Measurements from ENCODE around the gene PGAM5. TPM values are rescaled to one million over a fixed set of nuclear protein-coding genes. Genes with fewer than 3 reads are reported as not detected.
A peak's percentile ranks its signal among the peaks of the same experiment; 100 is the strongest.

Gene PGAM5
- total RNA-seq, 5 donors from 2014 or later (not counting 1 experiment from before 2014, with no cell fraction given) = 21.3 to 32.4 (median 31.5) TPM

GRCh38 chr12:132698341-132698740 lies 12.3 kb upstream of the PGAM5 start:
- Histone ChIP-seq H3K4me1 (ENCODE audit: control insufficient read depth in 1 of 2, extremely low read depth in 1 of 2, insufficient read depth in 2 of 2, low read length in 2 of 2) (no peaks in the 10 kb centered on the region), H3K27ac (ENCODE audit: low read length) (no peak overlapping the region), H3K36me3 (ENCODE audit: control insufficient read depth in 2 of 2, extremely low read depth in 1 of 2, insufficient read depth in 1 of 2, low read length in 1 of 2) (peaks cover 4 to 14% of the 10 kb centered on the region in 2 donors), H3K27me3 (replicated peaks in 1 of 2; ENCODE audit: control insufficient read depth in 2 of 2, extremely low read depth in 1 of 2, insufficient read depth in 2 of 2, low read length in 1 of 2) (no peaks in the 10 kb centered on the region), H3K4me3 (ENCODE audit: control insufficient read depth in 1 of 2, extremely low read depth in 1 of 2, low read length in 1 of 2) (no peak overlapping the region), H3K9me3 (no peaks in the 10 kb centered on the region)
- peaks cover 24% of the 10 kb centered on the region for H3K36me3 Mint-ChIP-seq
- POLR2A ChIA-PET = no interaction called here
- peaks cover 0 to 2% (median 0%) of the 10 kb centered on the region in 3 donors for H3K4me1 Mint-ChIP-seq
- H3K9me3 Mint-ChIP-seq = no peaks in the 10 kb centered on the region
- no peak overlapping the region for H3K27ac Mint-ChIP-seq
- 100% methylated on average over 1 of the region's 5 CpGs for WGBS (ENCODE audit: insufficient coverage)
- no peak for DNase-seq
- ATAC-seq (replicated peaks in 1 of 4) = no peak
- CTCF ChIA-PET = no interaction called here
- no peaks in the 10 kb centered on the region for H3K27me3 Mint-ChIP-seq
- H3K4me3 Mint-ChIP-seq = no peak overlapping the region

GRCh38 chr12:132700212-132700822 lies 10.3 kb upstream of the PGAM5 start:
- H3K36me3 Mint-ChIP-seq = peaks cover 37% of the 10 kb centered on the region
- H3K4me1 Mint-ChIP-seq = peaks cover 0 to 5% (median 0%) of the 10 kb centered on the region in 3 donors
- no peaks in the 10 kb centered on the region for H3K27me3 Mint-ChIP-seq
- H3K4me1 ChIP-seq (ENCODE audit: control insufficient read depth in 1 of 2, extremely low read depth in 1 of 2, insufficient read depth in 2 of 2, low read length in 2 of 2) = no peaks in the 10 kb centered on the region
- no peak for DNase-seq
- no peak for ATAC-seq (replicated peaks in 1 of 4)
- WGBS (ENCODE audit: insufficient coverage) = 87% methylated on average over 5 of the region's 10 CpGs
- ChIA-PET CTCF (no interaction called here), POLR2A (no interaction called here)
- H3K9me3 Mint-ChIP-seq = no peaks in the 10 kb centered on the region
- H3K27ac ChIP-seq (ENCODE audit: low read length) = no peak overlapping the region
- no peaks in the 10 kb centered on the region for H3K27me3 ChIP-seq (replicated peaks in 1 of 2; ENCODE audit: control insufficient read depth in 2 of 2, extremely low read depth in 1 of 2, insufficient read depth in 2 of 2, low read length in 1 of 2)
- H3K9me3 ChIP-seq = no peaks in the 10 kb centered on the region
- no peak overlapping the region for H3K4me3 ChIP-seq (ENCODE audit: control insufficient read depth in 1 of 2, extremely low read depth in 1 of 2, low read length in 1 of 2)
- no peak overlapping the region for H3K4me3 Mint-ChIP-seq
- H3K36me3 ChIP-seq (ENCODE audit: control insufficient read depth in 2 of 2, extremely low read depth in 1 of 2, insufficient read depth in 1 of 2, low read length in 1 of 2) = peaks cover 4 to 14% of the 10 kb centered on the region in 2 donors
- no peak overlapping the region for H3K27ac Mint-ChIP-seq

GRCh38 chr12:132702640-132703039 lies 8.0 kb upstream of the PGAM5 start:
- POLR2A ChIA-PET = no interaction called here
- Histone ChIP-seq H3K36me3 (ENCODE audit: control insufficient read depth in 2 of 2, extremely low read depth in 1 of 2, insufficient read depth in 1 of 2, low read length in 1 of 2) (peaks cover 0 to 5% of the 10 kb centered on the region in 2 donors), H3K27me3 (replicated peaks in 1 of 2; ENCODE audit: control insufficient read depth in 2 of 2, extremely low read depth in 1 of 2, insufficient read depth in 2 of 2, low read length in 1 of 2) (no peaks in the 10 kb centered on the region), H3K27ac (ENCODE audit: low read length) (no peak overlapping the region), H3K9me3 (no peaks in the 10 kb centered on the region), H3K4me3 (ENCODE audit: control insufficient read depth in 1 of 2, extremely low read depth in 1 of 2, low read length in 1 of 2) (no peak overlapping the region), H3K4me1 (ENCODE audit: control insufficient read depth in 1 of 2, extremely low read depth in 1 of 2, insufficient read depth in 2 of 2, low read length in 2 of 2) (no peaks in the 10 kb centered on the region)
- CTCF ChIA-PET = no interaction called here
- no peak for DNase-seq
- H3K36me3 Mint-ChIP-seq = peaks cover 33% of the 10 kb centered on the region
- H3K4me1 Mint-ChIP-seq = peaks cover 0 to 5% (median 2%) of the 10 kb centered on the region in 3 donors
- no peak for ATAC-seq (replicated peaks in 1 of 4)
- peaks cover 0 to 8% (median 7%) of the 10 kb centered on the region in 3 donors for H3K9me3 Mint-ChIP-seq
- no peaks in the 10 kb centered on the region for H3K27me3 Mint-ChIP-seq
- no peak overlapping the region for H3K4me3 Mint-ChIP-seq
- no peak overlapping the region for H3K27ac Mint-ChIP-seq
- 77% methylated on average over 3 of the region's 4 CpGs for WGBS (ENCODE audit: insufficient coverage)

- H3K27ac Mint-ChIP-seq = no peak overlapping the region
- POLR2A ChIA-PET = interaction anchor here in 1 of 2 donors (0.9 kb wide), 1 partner anchor 8 kb away, joined by 3 read pairs; no protein-coding TSS in a partner anchor
These were observed 7.0 kb upstream of the PGAM5 start for GRCh38 chr12:132703641-132704040.

GRCh38 chr12:132707241-132707640 lies 3.4 kb upstream of the PGAM5 start:
- H3K36me3 ChIP-seq (ENCODE audit: control insufficient read depth in 2 of 2, extremely low read depth in 1 of 2, insufficient read depth in 1 of 2, low read length in 1 of 2) = no peaks in the 10 kb centered on the region
- POLR2A ChIA-PET = no interaction called here
- 89% methylated on average over 6 of the region's 6 CpGs for WGBS (ENCODE audit: insufficient coverage)
- no peak for DNase-seq
- H3K36me3 Mint-ChIP-seq = peaks cover 24% of the 10 kb centered on the region
- peaks cover 0 to 14% (median 13%) of the 10 kb centered on the region in 3 donors for H3K9me3 Mint-ChIP-seq
- no peak overlapping the region for H3K27ac Mint-ChIP-seq
- H3K4me1 ChIP-seq (ENCODE audit: control insufficient read depth in 1 of 2, extremely low read depth in 1 of 2, insufficient read depth in 2 of 2, low read length in 2 of 2) = peaks cover 8 to 19% of the 10 kb centered on the region in 2 experiments
- ATAC-seq (replicated peaks in 1 of 4) = no peak
- CTCF ChIA-PET = interaction anchor here in 1 of 2 donors (0.6 kb wide), 2 partner anchors 12 to 759 kb away, joined by 3 to 4 read pairs; no protein-coding TSS in a partner anchor
- no peak overlapping the region for H3K4me3 ChIP-seq (ENCODE audit: control insufficient read depth in 1 of 2, extremely low read depth in 1 of 2, low read length in 1 of 2)
- no peak overlapping the region for H3K4me3 Mint-ChIP-seq
- H3K27me3 Mint-ChIP-seq = no peaks in the 10 kb centered on the region
- no peak overlapping the region for H3K27ac ChIP-seq (ENCODE audit: low read length)
- no peaks in the 10 kb centered on the region for H3K27me3 ChIP-seq (replicated peaks in 1 of 2; ENCODE audit: control insufficient read depth in 2 of 2, extremely low read depth in 1 of 2, insufficient read depth in 2 of 2, low read length in 1 of 2)
- no peaks in the 10 kb centered on the region for H3K9me3 ChIP-seq
- peaks cover 12 to 16% (median 15%) of the 10 kb centered on the region in 3 donors for H3K4me1 Mint-ChIP-seq

More at GRCh38 chr12:132703641-132704040, 7.0 kb upstream of the PGAM5 start:
- no peak overlapping the region for H3K4me3 ChIP-seq (ENCODE audit: control insufficient read depth in 1 of 2, extremely low read depth in 1 of 2, low read length in 1 of 2)
- Mint-ChIP-seq H3K4me1 (peaks cover 0 to 5% (median 2%) of the 10 kb centered on the region in 3 donors), H3K9me3 (peaks cover 0 to 14% (median 13%) of the 10 kb centered on the region in 3 donors), H3K4me3 (no peak overlapping the region), H3K27me3 (no peaks in the 10 kb centered on the region), H3K36me3 (peaks cover 36% of the 10 kb centered on the region)
- ATAC-seq (replicated peaks in 1 of 4) (no peak), DNase-seq (no peak)
- no peak overlapping the region for H3K27ac ChIP-seq (ENCODE audit: low read length)
- CTCF ChIA-PET = no interaction called here
- no peaks in the 10 kb centered on the region for H3K4me1 ChIP-seq (ENCODE audit: control insufficient read depth in 1 of 2, extremely low read depth in 1 of 2, insufficient read depth in 2 of 2, low read length in 2 of 2)
- peaks cover 0 to 4% of the 10 kb centered on the region in 2 donors for H3K36me3 ChIP-seq (ENCODE audit: control insufficient read depth in 2 of 2, extremely low read depth in 1 of 2, insufficient read depth in 1 of 2, low read length in 1 of 2)
- H3K27me3 ChIP-seq (replicated peaks in 1 of 2; ENCODE audit: control insufficient read depth in 2 of 2, extremely low read depth in 1 of 2, insufficient read depth in 2 of 2, low read length in 1 of 2) = no peaks in the 10 kb centered on the region
- no peaks in the 10 kb centered on the region for H3K9me3 ChIP-seq
- 98% methylated on average over 9 of the region's 9 CpGs for WGBS (ENCODE audit: insufficient coverage)

- Histone ChIP-seq H3K9me3 (no peaks in the 10 kb centered on the region), H3K36me3 (ENCODE audit: control insufficient read depth in 2 of 2, extremely low read depth in 1 of 2, insufficient read depth in 1 of 2, low read length in 1 of 2) (no peaks in the 10 kb centered on the region), H3K27me3 (replicated peaks in 1 of 2; ENCODE audit: control insufficient read depth in 2 of 2, extremely low read depth in 1 of 2, insufficient read depth in 2 of 2, low read length in 1 of 2) (no peaks in the 10 kb centered on the region), H3K4me1 (ENCODE audit: control insufficient read depth in 1 of 2, extremely low read depth in 1 of 2, insufficient read depth in 2 of 2, low read length in 2 of 2) (peaks cover 9 to 19% of the 10 kb centered on the region in 2 experiments), H3K27ac (ENCODE audit: low read length) (no peak overlapping the region), H3K4me3 (ENCODE audit: control insufficient read depth in 1 of 2, extremely low read depth in 1 of 2, low read length in 1 of 2) (no peak overlapping the region)
- POLR2A ChIA-PET = no interaction called here
- Mint-ChIP-seq H3K36me3 (peaks cover 24% of the 10 kb centered on the region), H3K27ac (no peak overlapping the region), H3K9me3 (peaks cover 0 to 14% (median 13%) of the 10 kb centered on the region in 3 donors), H3K4me1 (peaks cover 17 to 23% (median 18%) of the 10 kb centered on the region in 3 donors), H3K27me3 (no peaks in the 10 kb centered on the region), H3K4me3 (peak overlapping the region in 2 of 3 donors; percentile 43 to 89)
- DNase-seq (no peak), ATAC-seq (replicated peaks in 1 of 4) (no peak)
- CTCF ChIA-PET = no interaction called here
- WGBS (ENCODE audit: insufficient coverage) = no CpG with 5 or more reads among the region's 2 CpGs
These were observed 2.5 kb upstream of the PGAM5 start for GRCh38 chr12:132708150-132708549.
